Measurements from ENCODE around the gene MYADML2.

- no peak for TF ChIP-seq EP300 (IDR thresholded peaks at IDR 0.05; ENCODE audit: borderline replicate concordance in 1 of 2, low read depth in 2 of 2, low read length in 2 of 2)
- TF ChIP-seq RBBP5 (IDR thresholded peaks at IDR 0.05; ENCODE audit: borderline replicate concordance, low read depth, low read length) = no peak
- TF ChIP-seq TAF1 (IDR thresholded peaks at IDR 0.05; ENCODE audit: low read depth, low read length) = no peak
- TF ChIP-seq CTCF (IDR thresholded peaks at IDR 0.05; ENCODE audit: control extremely low read depth in 1 of 3, insufficient read depth in 1 of 3, low read depth in 1 of 3, low read length in 3 of 3) = no peak
- TF ChIP-seq SRF (IDR thresholded peaks at IDR 0.05; ENCODE audit: low read depth, low read length) = no peak
These were observed 44.2 kb downstream of the MYADML2 start for GRCh38 chr17:81902653-81903414.
